SK-N-SH (cell line): ENCODE results near the gene SRP19. TPM values are rescaled to one million over a fixed set of nuclear protein-coding genes. Genes with fewer than 3 reads are reported as not detected.
A peak's percentile ranks its signal among the peaks of the same experiment; 100 is the strongest.

Source experiments
- CTCF ChIA-PET: fragments of 300-600, 350-600 bp; formaldehyde crosslinking; extraction: SDS; loops from one replicate; lab custom pipeline; 2021; lab: Yijun Ruan, JAX
- POLR2A ChIA-PET: fragments of 350-600 bp; sonication (Branson Sonifier 250); formaldehyde crosslinking; extraction: SDS; loops from one replicate; lab custom pipeline; 2020; ENCODE audit warnings: antibody characterized with exemption, inconsistent platforms; lab: Yijun Ruan, JAX
- DNase-seq: peaks from one replicate; pipeline ENCODE4 v3.0.0; 2012
- H2AFZ ChIP-seq: fragments of 200-600 bp; sonication (generic); 2 replicates; pipeline ENCODE4 v1.8.1; 2016; ENCODE audit warnings: antibody characterized with exemption, mild to moderate bottlenecking, low read depth
- H3F3A ChIP-seq: fragments of 200-600 bp; sonication (generic); replicated peaks from 2 replicates; pipeline ENCODE3; 2016; ENCODE audit warnings: antibody characterized with exemption, mild to moderate bottlenecking; ENCODE audit not compliant: insufficient read depth
- H3K27ac ChIP-seq, 2 experiments: fragments of 200-500 bp in 1 of 2; fragments of 200-600 bp in 1 of 2; sonication (Bioruptor generic) in 1 of 2; sonication (generic), shearing (Covaris generic) in 1 of 2; 2 replicates each; pipeline versions ENCODE4 v1.5.1 to v1.6.1; 2014 to 2016; ENCODE audit warnings: low read depth in 2 of 2, inconsistent platforms in 1 of 2, low read length in 1 of 2, mild to moderate bottlenecking in 1 of 2, mixed read lengths in 1 of 2
- H3K27me3 ChIP-seq: fragments of 200-600 bp; sonication (generic), shearing (Covaris generic); 2 replicates; pipeline ENCODE4 v1.6.1; 2016; ENCODE audit warnings: mixed run types; ENCODE audit not compliant: insufficient read depth
- H3K36me3 ChIP-seq, 2 experiments: fragments of 200-500 bp in 1 of 2; fragments of 200-600 bp in 1 of 2; sonication (Bioruptor generic) in 1 of 2; sonication (generic) in 1 of 2; replicated peaks in 1 of 2; 2 replicates each; pipeline versions ENCODE3 to v1.5.1; 2014 to 2016; ENCODE audit warnings: low read length in 1 of 2, mild to moderate bottlenecking in 1 of 2; ENCODE audit not compliant: insufficient read depth in 2 of 2, control insufficient read depth in 1 of 2
- H3K4me1 ChIP-seq, 2 experiments: fragments of 200-500 bp in 1 of 2; fragments of 200-600 bp in 1 of 2; sonication (Bioruptor generic) in 1 of 2; sonication (generic), shearing (Covaris generic) in 1 of 2; 2 replicates each; pipeline versions ENCODE4 v1.5.1 to v1.6.1; 2014 to 2016; ENCODE audit warnings: low read depth in 1 of 2, low read length in 1 of 2, mixed run types in 1 of 2; ENCODE audit not compliant: insufficient read depth in 2 of 2, control insufficient read depth in 1 of 2
- H3K4me2 ChIP-seq: fragments of 200-600 bp; sonication (generic), shearing (Covaris generic); 2 replicates; pipeline ENCODE4 v1.6.1; 2017; ENCODE audit warnings: mixed run types
- H3K4me3 ChIP-seq, 2 experiments: fragments of 200-500 bp in 1 of 2; fragments of 200-600 bp in 1 of 2; sonication (Bioruptor generic) in 1 of 2; sonication (generic), shearing (Covaris generic) in 1 of 2; 2 replicates each; pipeline versions ENCODE4 v1.5.1 to v1.8.1; 2014 to 2016; ENCODE audit warnings: low read depth in 2 of 2, inconsistent platforms in 1 of 2, low read length in 1 of 2, mild to moderate bottlenecking in 1 of 2, mixed read lengths in 1 of 2, moderate library complexity in 1 of 2
- H3K79me2 ChIP-seq: fragments of 200-600 bp; sonication (generic); 2 replicates; pipeline ENCODE4 v1.8.1; 2017; ENCODE audit warnings: mild to moderate bottlenecking; ENCODE audit not compliant: insufficient read depth
- H3K9ac ChIP-seq: fragments of 200-600 bp; sonication (generic); 2 replicates; pipeline ENCODE4 v1.6.1; 2017; ENCODE audit warnings: mixed run types
- H3K9me2 ChIP-seq: fragments of 200-600 bp; sonication (generic); 2 replicates; pipeline ENCODE4 v1.6.1; 2017; ENCODE audit warnings: mixed run types
- H3K9me3 ChIP-seq: fragments of 200-600 bp; sonication (generic); 2 replicates; pipeline ENCODE4 v1.6.1; 2017; ENCODE audit warnings: mixed run types, mild to moderate bottlenecking, moderate library complexity
- H4K20me1 ChIP-seq: fragments of 200-600 bp; sonication (generic); 2 replicates; pipeline ENCODE4 v1.6.1; 2017; ENCODE audit warnings: mild to moderate bottlenecking, mixed run types; ENCODE audit not compliant: insufficient read depth
- CHD2 ChIP-seq: fragments of 150-350 bp; IDR thresholded peaks from 2 replicates; pipeline ENCODE4 v1.6.1; 2018; ENCODE audit warnings: low read length; ENCODE audit not compliant: partially characterized antibody
- CTCF ChIP-seq: fragments of 200-600 bp; sonication (generic); IDR thresholded peaks from 2 replicates; pipeline ENCODE4 v1.6.1; 2017; ENCODE audit warnings: antibody characterized with exemption, mild to moderate bottlenecking, moderate library complexity
- EP300 ChIP-seq, 2 experiments: IDR thresholded peaks; 2 replicates each; pipeline versions ENCODE4 v1.4.0 to v1.6.1; 2012; ENCODE audit warnings: borderline replicate concordance in 1 of 2, low read depth in 1 of 2, low read length in 1 of 2
- EZH2phosphoT487 ChIP-seq: fragments of 200-600 bp; sonication (generic); IDR thresholded peaks from 2 replicates; pipeline ENCODE4 v1.6.1; 2017; ENCODE audit warnings: low read depth, mixed run types, mild to moderate bottlenecking, antibody characterized with exemption, moderate library complexity, borderline replicate concordance
- FOXJ3 ChIP-seq: sonication (generic); formaldehyde crosslinking; IDR thresholded peaks from 2 replicates; pipeline ENCODE4 v1.5.1; 2020; ENCODE audit warnings: mild to moderate bottlenecking, missing genetic modification reagents
- NRF1 ChIP-seq: IDR thresholded peaks from 2 replicates; pipeline ENCODE4 v1.6.1; 2012; ENCODE audit warnings: low read depth, mild to moderate bottlenecking, low read length
- PBX3 ChIP-seq: IDR thresholded peaks from 2 replicates; pipeline ENCODE4; 2012
- POLR2AphosphoS5 ChIP-seq: IDR thresholded peaks from 2 replicates; pipeline ENCODE4 v1.6.1; 2012; ENCODE audit warnings: low read depth, low read length
- RCOR1 ChIP-seq: fragments of 150-350 bp; IDR thresholded peaks from 2 replicates; pipeline ENCODE4 v1.6.1; 2017; ENCODE audit warnings: antibody characterized with exemption, low read length
- REST ChIP-seq: IDR thresholded peaks from 2 replicates; pipeline ENCODE4 v1.6.1; 2012; ENCODE audit warnings: mild to moderate bottlenecking, low read depth, low read length, moderate library complexity
- RXRA ChIP-seq: IDR thresholded peaks from 2 replicates; pipeline ENCODE4 v1.4.0; 2012; ENCODE audit warnings: low read depth, mild to moderate bottlenecking, borderline replicate concordance
- SIN3A ChIP-seq: IDR thresholded peaks from 2 replicates; pipeline ENCODE4 v1.6.1; 2012; ENCODE audit warnings: low read depth, mild to moderate bottlenecking, low read length, moderate library complexity, borderline replicate concordance
- TAF1 ChIP-seq: IDR thresholded peaks from 2 replicates; pipeline ENCODE4 v1.6.1; 2012; ENCODE audit warnings: low read depth, mild to moderate bottlenecking, low read length, moderate library complexity, borderline replicate concordance
- TCF12 ChIP-seq: IDR thresholded peaks from 2 replicates; pipeline ENCODE4 v1.4.0; 2012
- TEAD4 ChIP-seq: IDR thresholded peaks from 2 replicates; pipeline ENCODE4 v1.4.0; 2012; ENCODE audit warnings: mild to moderate bottlenecking, borderline replicate concordance; ENCODE audit not compliant: insufficient read depth
- USF2 ChIP-seq: fragments of 150-350 bp; IDR thresholded peaks from 2 replicates; pipeline ENCODE4 v1.6.1; 2017; ENCODE audit warnings: antibody characterized with exemption, low read length, low read depth, borderline replicate concordance
- WGBS: methylation state at CpG from one replicate; pipeline ENCODE4 v1.1.6; 2017; ENCODE audit warnings: low lambda C conversion rate; 5-methylcytosine and 5-hydroxymethylcytosine counted together
- polyA plus RNA-seq, 3 experiments: library from polyadenylated mRNA; depleted of rRNA; stranded (reverse); fragments of >200 nt; gene quantifications; 2 replicates each; pipeline ENCODE4 v1.2.3, GENCODE V29; 2012

SRP19 gene
- polyA plus RNA-seq, 1 of the 3 experiments (the other 2 are of a cell fraction), result 46.4 TPM

- TF ChIP-seq RCOR1, result no peak
Observed at GRCh38 chr5:112862085-112862484, 998 bp downstream of the SRP19 start (continued).

GRCh38 chr5:112863549-112863948 is 2.5 kb downstream of the SRP19 start:
- Histone ChIP-seq H3K9me3 (no peaks in the 10 kb centered on the region), H3K4me1 (peaks cover 18 to 22% of the 10 kb centered on the region in 2 experiments; a peak in 3 of 4 replicates), H3K4me3 (peak overlapping the region; percentile 1 to 35; a peak in 1 of 4 replicates), H4K20me1 (peaks cover 17% of the 10 kb centered on the region), H2AFZ (no peak overlapping the region), H3K4me2 (peak overlapping the region; percentile 82), H3K36me3 (peaks cover 48 to 58% of the 10 kb centered on the region in 2 experiments), H3K9me2 (no peaks in the 10 kb centered on the region), H3K79me2 (peaks cover 65% of the 10 kb centered on the region), H3K27me3 (no peaks in the 10 kb centered on the region), H3F3A (peaks cover 7% of the 10 kb centered on the region), H3K9ac (peak overlapping the region; percentile 91; the same call in 1 of the 2 replicates), H3K27ac (no peak overlapping the region)
- WGBS, result 89% methylated on average over 4 of the region's 4 CpGs
- CTCF ChIA-PET, result interaction anchor here (2.1 kb wide), 1 partner anchor 15 kb away, joined by 8 read pairs; no protein-coding TSS in a partner anchor
- POLR2A ChIA-PET, result no interaction called here
- DNase-seq, result no peak
- TF ChIP-seq SIN3A (no peak), TEAD4 (no peak), RXRA (no peak), TCF12 (no peak), CHD2 (no peak), NRF1 (no peak), TAF1 (no peak), EZH2phosphoT487 (no peak), EP300 (IDR thresholded peaks at IDR 0.05; ENCODE audit: borderline replicate concordance in 1 of 2, low read depth in 1 of 2, low read length in 1 of 2) (no peak), REST (no peak), FOXJ3 (CRISPR knock-in tag) (no peak), PBX3 (no peak), POLR2AphosphoS5 (no peak), USF2 (no peak), CTCF (no peak), RCOR1 (no peak)
